Panc1 (cell line): Measurements from ENCODE around the gene NR2F1. TPM values are rescaled to one million over a fixed set of nuclear protein-coding genes. Genes with fewer than 3 reads are reported as not detected.
A peak's percentile ranks its signal among the peaks of the same experiment; 100 is the strongest.

Experiments
- ATAC-seq: fragments of 200-7000 bp; cut with Tn5 transposase; 2 replicates; pipeline ENCODE4 v1.9.1; 2020; ENCODE audit warnings: mild to moderate bottlenecking, moderate library complexity
- BruUV-seq: library from RNA; stranded (reverse); fragments of 400-500 nt; replicated peaks from 2 replicates; lab custom pipeline; 2021; lab: Mats Ljungman, UMichigan
- CTCF ChIA-PET: fragments of 300-600 bp; sonication (Branson Sonifier 250); formaldehyde crosslinking; loops from one replicate; lab custom pipeline; 2022; ENCODE audit warnings: antibody characterized with exemption; lab: Charles Lee
- POLR2A ChIA-PET: fragments of 300-600 bp; sonication (Branson Sonifier 250); formaldehyde crosslinking; loops from one replicate; lab custom pipeline; 2022; ENCODE audit warnings: antibody characterized with exemption; lab: Charles Lee
- DNase-seq: peaks from one replicate; pipeline ENCODE4 v3.0.0-alpha.2; 2010; ENCODE audit warnings: low read depth, low spot score
- H3K27ac ChIP-seq: 2 replicates; pipeline ENCODE4 v1.5.1; 2011; ENCODE audit warnings: mild to moderate bottlenecking, low read length, inconsistent platforms
- H3K27me3 ChIP-seq: fragments of 200-500 bp; sonication (Bioruptor generic); 2 replicates; pipeline ENCODE4 v1.6.0; 2014; ENCODE audit warnings: low read length, inconsistent platforms; ENCODE audit not compliant: control insufficient read depth, insufficient read depth
- H3K36me3 ChIP-seq: fragments of 200-500 bp; sonication (Bioruptor generic); 2 replicates; pipeline ENCODE4 v1.5.1; 2014; ENCODE audit warnings: inconsistent platforms, mild to moderate bottlenecking, low read length, moderate library complexity; ENCODE audit not compliant: control insufficient read depth, insufficient read depth
- H3K4me1 ChIP-seq: 2 replicates; pipeline ENCODE4 v1.5.1; 2011; ENCODE audit warnings: inconsistent platforms, mild to moderate bottlenecking, low read length, moderate library complexity; ENCODE audit not compliant: control insufficient read depth, insufficient read depth
- H3K4me3 ChIP-seq, 2 experiments: 2 replicates each; pipeline ENCODE4 v1.5.1; 2011 to 2012; ENCODE audit warnings: low read depth in 2 of 2, low read length in 2 of 2, mild to moderate bottlenecking in 2 of 2, inconsistent platforms in 1 of 2, moderate library complexity in 1 of 2
- H3K9me3 ChIP-seq: fragments of 200-500 bp; sonication (Bioruptor generic); 2 replicates; pipeline ENCODE4 v1.5.1; 2014; ENCODE audit warnings: low read depth, mild to moderate bottlenecking, inconsistent platforms, low read length, moderate library complexity; ENCODE audit not compliant: control insufficient read depth, insufficient read depth
- CTCF ChIP-seq: fragments of 450-650 bp; IDR thresholded peaks from 2 replicates; pipeline ENCODE4 v1.5.1; 2017; ENCODE audit warnings: mild to moderate bottlenecking
- POLR2AphosphoS5 ChIP-seq: IDR thresholded peaks from 2 replicates; pipeline ENCODE4 v1.6.1; 2012; ENCODE audit warnings: mild to moderate bottlenecking, low read depth, low read length, moderate library complexity
- REST ChIP-seq, 2 experiments: IDR thresholded peaks; 2 replicates each; pipeline ENCODE4 v1.6.1; 2011 to 2012; ENCODE audit warnings: low read depth in 2 of 2, control low read depth in 1 of 2, low read length in 1 of 2, mild to moderate bottlenecking in 1 of 2, moderate library complexity in 1 of 2; ENCODE audit not compliant: insufficient read depth in 1 of 2
- SIN3A ChIP-seq: IDR thresholded peaks from 2 replicates; pipeline ENCODE4 v1.6.1; 2012; ENCODE audit warnings: low read depth, mild to moderate bottlenecking, low read length, moderate library complexity, borderline replicate concordance; ENCODE audit not compliant: insufficient read depth
- TCF7L2 ChIP-seq: IDR thresholded peaks from 2 replicates; pipeline ENCODE4 v1.6.1; 2011; ENCODE audit warnings: mild to moderate bottlenecking, low read depth, low read length, inconsistent platforms
- in situ Hi-C: cut with HindIII; loops from 2 replicates; pipeline ENCODE4 v1.10.0; 2016; ENCODE audit warnings: low sequenced_read_pairs, low pct_unique_long_range_greater_than_20kb
- intact Hi-C: fragments of 100-400 bp; cut with micrococcal nuclease; formaldehyde crosslinking; loops from one replicate; pipeline ENCODE4 v1.10.0; 2022; ENCODE audit not compliant: unreplicated experiment
- total RNA-seq: library from RNA; stranded (reverse); gene quantifications from one replicate; pipeline ENCODE4 v1.2.1, GENCODE V29; 2021; ENCODE audit not compliant: unreplicated experiment

Gene NR2F1
- total RNA-seq, 1 experiment from 2014 or later: 49.5 TPM

GRCh38 chr5:93612855-93613243, 29.8 kb downstream of the NR2F1 start:
- in situ Hi-C loops: loop anchor here (25.0 kb wide), 1 partner anchor 199 kb away; no protein-coding TSS in a partner anchor
- no TSS peak for BruUV-seq

GRCh38 chr5:93616538-93617174, 33.6 kb downstream of the NR2F1 start:
- no TSS peak for BruUV-seq
- intact Hi-C loops: loop anchor here (10.0 kb wide), 1 partner anchor 298 kb away; no protein-coding TSS in a partner anchor
- ChIA-PET POLR2A (no interaction called here), CTCF (no interaction called here)
- Histone ChIP-seq H3K27ac (no peak overlapping the region), H3K4me1 (peaks cover 4% of the 10 kb centered on the region; the same call in 1 of the 2 replicates), H3K4me3 (no peak overlapping the region), H3K36me3 (no peaks in the 10 kb centered on the region), H3K27me3 (peaks cover 10% of the 10 kb centered on the region), H3K9me3 (no peaks in the 10 kb centered on the region)
- in situ Hi-C loops: loop anchor here (25.0 kb wide), 1 partner anchor 196 kb away; no protein-coding TSS in a partner anchor
- DNase-seq (no peak), ATAC-seq (no peak)
- TF ChIP-seq CTCF (no peak), TCF7L2 (no peak), REST (IDR thresholded peaks at IDR 0.05; ENCODE audit: insufficient read depth in 1 of 2, low read depth in 2 of 2, low read length in 1 of 2) (no peak), SIN3A (no peak)

More at GRCh38 chr5:93612855-93613243, 29.8 kb downstream of the NR2F1 start:
- Histone ChIP-seq H3K27me3 (peaks cover 44% of the 10 kb centered on the region), H3K36me3 (no peaks in the 10 kb centered on the region; the same call in 1 of the 2 replicates), H3K27ac (no peak overlapping the region), H3K4me1 (peaks cover 8% of the 10 kb centered on the region), H3K9me3 (no peaks in the 10 kb centered on the region), H3K4me3 (peak overlapping the region in 1 of 2 experiments; percentile 17; a peak in 1 of 4 replicates)
- ChIA-PET CTCF (interaction anchor here (0.6 to 0.7 kb wide), 2 partner anchors 801 to 1391 kb away, joined by 3 to 5 read pairs; no protein-coding TSS in a partner anchor), POLR2A (no interaction called here)
- intact Hi-C loops: loop anchor here (10.0 kb wide), 1 partner anchor 302 kb away; no protein-coding TSS in a partner anchor
- no peak for ATAC-seq
- no peak for DNase-seq
- no peak for TF ChIP-seq REST (IDR thresholded peaks at IDR 0.05; ENCODE audit: insufficient read depth in 1 of 2, low read depth in 2 of 2, low read length in 1 of 2)
- no peak for TF ChIP-seq TCF7L2
- TF ChIP-seq POLR2AphosphoS5: no peak
- TF ChIP-seq SIN3A: no peak
- TF ChIP-seq CTCF: no peak
